HCT116 (cell line): ENCODE results near the gene GPS1. TPM values are rescaled to one million over a fixed set of nuclear protein-coding genes. Genes with fewer than 3 reads are reported as not detected.

Source experiments
- ATAC-seq: fragments of 200-7000 bp; cut with Tn5 transposase; 2 replicates; pipeline ENCODE4 v1.9.1; 2020; ENCODE audit warnings: mild to moderate bottlenecking, moderate library complexity
- BruUV-seq: library from RNA; stranded (reverse); fragments of 400-500 nt; replicated peaks from 2 replicates; lab custom pipeline; 2021; lab: Mats Ljungman, UMichigan
- CTCF ChIA-PET: fragments of 300-600 bp; sonication (Branson Sonifier 250); formaldehyde crosslinking; loops from one replicate; lab custom pipeline; 2021; ENCODE audit warnings: antibody characterized with exemption; lab: Charles Lee
- POLR2A ChIA-PET: fragments of 300-600, 350-600 bp; sonication (Branson Sonifier 250); formaldehyde crosslinking; loops from one replicate; lab custom pipeline; 2021; ENCODE audit warnings: antibody characterized with exemption; lab: Charles Lee
- RAD21 ChIA-PET, 2 experiments: fragments of 300-600 bp; sonication (Branson Sonifier 250); formaldehyde crosslinking; loops; one replicate each; lab custom pipeline; 2023; ENCODE audit warnings: low total read pairs in 2 of 2; ENCODE audit not compliant: uncharacterized antibody in 2 of 2, unreplicated experiment in 2 of 2, low non-redundant PET in 1 of 2; lab: Charles Lee
- DNase-seq: peaks from one replicate; pipeline ENCODE4 v3.0.0-alpha.2; 2010; ENCODE audit warnings: low read depth, low spot score
- H2AFZ ChIP-seq: fragments of 200-600 bp; shearing (Covaris generic), sonication (generic); 2 replicates; pipeline ENCODE4 v1.6.1; 2017; ENCODE audit warnings: low read depth, mixed run types, mixed read lengths, antibody characterized with exemption, low read length; ENCODE audit not compliant: poor library complexity, severe bottlenecking
- H3K27ac ChIP-seq: 2 replicates; pipeline ENCODE4 v1.5.1; 2012; ENCODE audit warnings: low read depth, low read length
- H3K27me3 ChIP-seq: fragments of 200-600 bp; sonication (generic); 2 replicates; pipeline ENCODE4 v1.6.1; 2016; ENCODE audit warnings: mixed run types, low read length, mixed read lengths; ENCODE audit not compliant: insufficient read depth
- H3K36me3 ChIP-seq, 2 experiments: fragments of 200-500 bp in 1 of 2; fragments of 200-600 bp in 1 of 2; sonication (Bioruptor generic) in 1 of 2; sonication (generic) in 1 of 2; 2 replicates each; pipeline versions ENCODE4 v1.5.1 to v1.6.1; 2014 to 2016; ENCODE audit warnings: low read length in 2 of 2, inconsistent platforms in 1 of 2, mixed read lengths in 1 of 2, mixed run types in 1 of 2; ENCODE audit not compliant: insufficient read depth in 2 of 2, control insufficient read depth in 1 of 2
- H3K4me1 ChIP-seq, 2 experiments: fragments of 200-600 bp in 1 of 2; sonication (generic) in 1 of 2; 2 replicates each; pipeline versions ENCODE4 v1.5.1 to v1.6.1; 2012 to 2017; ENCODE audit warnings: low read length in 2 of 2, inconsistent platforms in 1 of 2, mild to moderate bottlenecking in 1 of 2, mixed read lengths in 1 of 2, mixed run types in 1 of 2, moderate library complexity in 1 of 2; ENCODE audit not compliant: insufficient read depth in 2 of 2, control insufficient read depth in 1 of 2
- H3K4me2 ChIP-seq: fragments of 200-600 bp; sonication (generic); 2 replicates; pipeline ENCODE4 v1.6.1; 2017; ENCODE audit warnings: mixed run types, low read length, mixed read lengths
- H3K4me3 ChIP-seq, 2 experiments: fragments of 200-600 bp in 1 of 2; sonication (generic) in 1 of 2; replicated peaks in 1 of 2; 2 replicates each; pipeline ENCODE4 v1.5.1; 2011 to 2016; ENCODE audit warnings: low read length in 2 of 2, control low read depth in 1 of 2, low read depth in 1 of 2, mild to moderate bottlenecking in 1 of 2, mixed read lengths in 1 of 2, mixed run types in 1 of 2
- H3K79me2 ChIP-seq: fragments of 200-600 bp; sonication (generic); 2 replicates; pipeline ENCODE4 v1.6.1; 2017; ENCODE audit warnings: mild to moderate bottlenecking, mixed run types, low read length, moderate library complexity, mixed read lengths; ENCODE audit not compliant: insufficient read depth
- H3K9ac ChIP-seq: fragments of 200-600 bp; sonication (generic); 2 replicates; pipeline ENCODE4 v1.6.1; 2016; ENCODE audit warnings: low read length, mixed read lengths
- H3K9me2 ChIP-seq: fragments of 200-600 bp; sonication (generic), shearing (Covaris generic); 2 replicates; pipeline ENCODE4 v1.6.1; 2017; ENCODE audit warnings: mixed run types, mild to moderate bottlenecking, moderate library complexity; ENCODE audit not compliant: insufficient read depth
- H3K9me3 ChIP-seq, 2 experiments: fragments of 200-500 bp in 1 of 2; fragments of 200-600 bp in 1 of 2; sonication (Bioruptor generic) in 1 of 2; sonication (generic) in 1 of 2; 2 replicates each; pipeline ENCODE4 v1.6.1; 2014 to 2017; ENCODE audit warnings: low read length in 2 of 2, mixed read lengths in 2 of 2, inconsistent platforms in 1 of 2, low read depth in 1 of 2, mild to moderate bottlenecking in 1 of 2, mixed run types in 1 of 2, moderate library complexity in 1 of 2; ENCODE audit not compliant: control insufficient read depth in 1 of 2, insufficient read depth in 1 of 2
- H4K20me1 ChIP-seq: fragments of 200-600 bp; sonication (generic), shearing (Covaris generic); 2 replicates; pipeline ENCODE4 v1.6.1; 2017; ENCODE audit warnings: mixed run types, mild to moderate bottlenecking, moderate library complexity; ENCODE audit not compliant: insufficient read depth
- CEBPB ChIP-seq: IDR thresholded peaks from 2 replicates; pipeline ENCODE4 v1.6.1; 2012; ENCODE audit warnings: low read depth
- CTCF ChIP-seq, 3 experiments: fragments of 200-600 bp in 1 of 3; sonication (generic) in 1 of 3; IDR thresholded peaks in 2 of 3; conservative IDR thresholded peaks in 1 of 3; 2 replicates each; pipeline ENCODE4 v1.5.1; 2012 to 2017; ENCODE audit warnings: low read depth in 2 of 3, low read length in 2 of 3, antibody characterized with exemption in 1 of 3, borderline replicate concordance in 1 of 3, control low read depth in 1 of 3, mild to moderate bottlenecking in 1 of 3, mixed read lengths in 1 of 3, mixed run types in 1 of 3, moderate library complexity in 1 of 3; ENCODE audit not compliant: insufficient read depth in 1 of 3
- EGR1 ChIP-seq: IDR thresholded peaks from 2 replicates; pipeline ENCODE4 v1.6.1; 2012; ENCODE audit warnings: low read depth
- ELF1 ChIP-seq: IDR thresholded peaks from 2 replicates; pipeline ENCODE4 v1.6.1; 2012; ENCODE audit warnings: low read depth, borderline replicate concordance
- EZH2 ChIP-seq: fragments of 200-600 bp; sonication (generic); IDR thresholded peaks from 2 replicates; pipeline ENCODE4 v1.6.1; 2017; ENCODE audit warnings: antibody characterized with exemption, mixed run types
- EZH2phosphoT487 ChIP-seq: fragments of 200-600 bp; IDR thresholded peaks from 2 replicates; pipeline ENCODE4 v1.6.1; 2018; ENCODE audit warnings: antibody characterized with exemption, borderline replicate concordance
- JUND ChIP-seq: IDR thresholded peaks from 2 replicates; pipeline ENCODE4 v1.6.1; 2012
- POLR2A ChIP-seq: IDR thresholded peaks from 2 replicates; pipeline ENCODE4 v1.7.0; 2011; ENCODE audit warnings: borderline replicate concordance; ENCODE audit not compliant: insufficient read depth, insufficient read length; ENCODE audit errors: extremely low read depth
- POLR2AphosphoS5 ChIP-seq: IDR thresholded peaks from 2 replicates; pipeline ENCODE4 v1.6.1; 2011; ENCODE audit warnings: mild to moderate bottlenecking, low read depth, low read length, moderate library complexity
- REST ChIP-seq: IDR thresholded peaks from 2 replicates; pipeline ENCODE4 v1.6.1; 2012; ENCODE audit warnings: low read depth
- SIN3A ChIP-seq: IDR thresholded peaks from 2 replicates; pipeline ENCODE4 v1.6.1; 2012; ENCODE audit warnings: low read depth
- SRF ChIP-seq: IDR thresholded peaks from 2 replicates; pipeline ENCODE4 v1.6.1; 2012; ENCODE audit warnings: low read depth
- TCF7L2 ChIP-seq: IDR thresholded peaks from 2 replicates; pipeline ENCODE4 v1.7.0; 2011; ENCODE audit warnings: borderline replicate concordance, inconsistent platforms; ENCODE audit not compliant: insufficient read depth, insufficient read length; ENCODE audit errors: extremely low read depth
- ZBTB33 ChIP-seq: IDR thresholded peaks from 2 replicates; pipeline ENCODE4 v1.6.1; 2011; ENCODE audit warnings: mild to moderate bottlenecking, low read length, moderate library complexity; ENCODE audit not compliant: insufficient replicate concordance; ENCODE audit errors: extremely low read depth
- ZFX ChIP-seq: fragments of 450-650 bp; IDR thresholded peaks from 2 replicates; pipeline ENCODE4 v1.6.1; 2017
- intact Hi-C: fragments of 100-400 bp; cut with micrococcal nuclease; formaldehyde crosslinking; loops from 2 replicates; pipeline ENCODE4 v1.10.0; 2022
- total RNA-seq: library from RNA; stranded (reverse); gene quantifications from one replicate; pipeline ENCODE4 v1.2.1, GENCODE V29; 2021; ENCODE audit not compliant: unreplicated experiment

Gene GPS1
- total RNA-seq, 1 experiment from 2014 or later = 205 TPM

GRCh38 chr17:82028246-82028645, 23.5 kb upstream of the GPS1 start:
- CTCF ChIA-PET = no interaction called here
- intact Hi-C loops = no loop called here
- H3K9ac ChIP-seq = no peak overlapping the region

More at GRCh38 chr17:82028246-82028645, 23.5 kb upstream of the GPS1 start:
- Histone ChIP-seq H4K20me1 (no peaks in the 10 kb centered on the region), H3K9me3 (no peaks in the 10 kb centered on the region), H3K4me2 (no peak overlapping the region), H2AFZ (no peak overlapping the region), H3K27ac (no peak overlapping the region; the same call in 1 of the 2 replicates), H3K79me2 (peaks cover 22% of the 10 kb centered on the region; the same call in 1 of the 2 replicates), H3K27me3 (no peaks in the 10 kb centered on the region), H3K4me1 (peaks cover 16 to 40% of the 10 kb centered on the region in 2 experiments; a peak in 3 of 4 replicates), H3K4me3 (no peak overlapping the region), H3K36me3 (no peaks in the 10 kb centered on the region; a peak in 1 of 4 replicates), H3K9me2 (no peaks in the 10 kb centered on the region)
- ChIA-PET RAD21 (interaction anchor here in 1 of 2 experiments (1.2 kb wide), 1 partner anchor 73 kb away, joined by 3 read pairs; no protein-coding TSS in a partner anchor), POLR2A (interaction anchor here (1.8 kb wide), 1 partner anchor 9 kb away, joined by 4 read pairs; the partner anchor contains the start of gene DCXR)
- ATAC-seq (no peak), DNase-seq (no peak)
- no TSS peak for BruUV-seq
- TF ChIP-seq ZBTB33 = no peak
- TF ChIP-seq EZH2 = no peak
- no peak for TF ChIP-seq CTCF (IDR thresholded peaks at IDR 0.05 in 2 of 3, conservative IDR thresholded peaks at IDR 0.05 in 1 of 3; ENCODE audit: borderline replicate concordance in 1 of 3, insufficient read depth in 1 of 3, low read depth in 2 of 3, low read length in 2 of 3)
- TF ChIP-seq POLR2A = no peak
- no peak for TF ChIP-seq JUND
- TF ChIP-seq REST = no peak
- no peak for TF ChIP-seq SIN3A
- no peak for TF ChIP-seq TCF7L2
- no peak for TF ChIP-seq EGR1
- TF ChIP-seq EZH2phosphoT487 = no peak
- TF ChIP-seq ELF1 = no peak
- no peak for TF ChIP-seq SRF
- TF ChIP-seq CEBPB = no peak
- no peak for TF ChIP-seq POLR2AphosphoS5
- no peak for TF ChIP-seq ZFX
